IMR-90 (cell line): ENCODE results near the gene SERPINB8. TPM values are rescaled to one million over a fixed set of nuclear protein-coding genes. Genes with fewer than 3 reads are reported as not detected.

Experiments
- ATAC-seq: fragments of 200-7000 bp; cut with Tn5 transposase; 2 replicates; pipeline ENCODE4 v1.9.1; 2020; ENCODE audit warnings: low read depth, mild to moderate bottlenecking, moderate library complexity
- BruUV-seq: library from RNA; stranded (reverse); fragments of 400-500 nt; replicated peaks from 2 replicates; lab custom pipeline; 2021; lab: Mats Ljungman, UMichigan
- CTCF ChIA-PET: fragments of 300-600 bp; formaldehyde crosslinking; extraction: SDS; loops from one replicate; lab custom pipeline; 2021; ENCODE audit warnings: antibody characterized with exemption; lab: Yijun Ruan, JAX
- POLR2A ChIA-PET: fragments of 300-600 bp; sonication (Branson Sonifier 250); formaldehyde crosslinking; loops from one replicate; lab custom pipeline; 2022; ENCODE audit warnings: antibody characterized with exemption; ENCODE audit not compliant: unreplicated experiment; lab: Charles Lee
- DNase-seq: peaks from one replicate; pipeline ENCODE4 v3.0.0; 2013
- H2AFZ ChIP-seq: replicated peaks from 2 replicates; pipeline ENCODE3; 2013; ENCODE audit warnings: low read length, mild to moderate bottlenecking; ENCODE audit not compliant: poor library complexity
- H2AK5ac ChIP-seq: 2 replicates; pipeline ENCODE4 v1.6.1; 2013; ENCODE audit warnings: low read depth, low read length, inconsistent platforms
- H2AK9ac ChIP-seq: replicated peaks from 2 replicates; pipeline ENCODE3; 2013; ENCODE audit warnings: mild to moderate bottlenecking, low read depth, low read length, moderate library complexity; ENCODE audit not compliant: poor library complexity
- H2BK120ac ChIP-seq: 2 replicates; pipeline ENCODE4 v1.6.1; 2013; ENCODE audit warnings: low read depth, low read length, inconsistent platforms
- H2BK15ac ChIP-seq: 3 replicates; pipeline ENCODE4 v1.6.1; 2013; ENCODE audit warnings: low read depth, low read length, inconsistent platforms
- H2BK20ac ChIP-seq: 2 replicates; pipeline ENCODE4 v1.6.1; 2013; ENCODE audit warnings: low read depth, mild to moderate bottlenecking, inconsistent platforms, low read length, moderate library complexity
- H2BK5ac ChIP-seq: 2 replicates; pipeline ENCODE4 v1.6.1; 2013; ENCODE audit warnings: mild to moderate bottlenecking, low read depth, low read length, inconsistent platforms; ENCODE audit not compliant: poor library complexity, severe bottlenecking
- H3K14ac ChIP-seq: replicated peaks from 2 replicates; pipeline ENCODE4 v1.6.1; 2013; ENCODE audit warnings: low read depth, low read length, inconsistent platforms
- H3K18ac ChIP-seq: 2 replicates; pipeline ENCODE4 v1.6.1; 2013; ENCODE audit warnings: low read depth, low read length, control low read depth
- H3K23ac ChIP-seq: 2 replicates; pipeline ENCODE4 v1.6.1; 2013; ENCODE audit warnings: low read depth, low read length, inconsistent platforms
- H3K27ac ChIP-seq: 2 replicates; pipeline ENCODE4 v1.5.1; 2013; ENCODE audit warnings: mild to moderate bottlenecking, control low read depth, low read length; ENCODE audit not compliant: insufficient read depth
- H3K27me3 ChIP-seq: 2 replicates; pipeline ENCODE4 v1.6.1; 2013; ENCODE audit warnings: low read length; ENCODE audit not compliant: control insufficient read depth, insufficient read depth
- H3K36me3 ChIP-seq: 2 replicates; pipeline ENCODE4 v1.6.1; 2013; ENCODE audit warnings: low read length, mixed read lengths; ENCODE audit not compliant: control insufficient read depth, insufficient read depth
- H3K4ac ChIP-seq: 2 replicates; pipeline ENCODE4 v1.6.1; 2013; ENCODE audit warnings: low read depth, low read length, inconsistent platforms
- H3K4me1 ChIP-seq: 2 replicates; pipeline ENCODE4 v1.6.1; 2013; ENCODE audit warnings: low read length, mixed read lengths; ENCODE audit not compliant: control insufficient read depth, insufficient read depth
- H3K4me2 ChIP-seq: 2 replicates; pipeline ENCODE4 v1.6.1; 2013; ENCODE audit warnings: low read depth, mild to moderate bottlenecking, control low read depth, low read length, moderate library complexity
- H3K4me3 ChIP-seq: 2 replicates; pipeline ENCODE4 v1.5.1; 2013; ENCODE audit warnings: low read depth, mild to moderate bottlenecking, control low read depth, low read length, moderate library complexity; ENCODE audit not compliant: insufficient read depth
- H3K56ac ChIP-seq: 2 replicates; pipeline ENCODE4 v1.6.1; 2013; ENCODE audit warnings: low read length, inconsistent platforms; ENCODE audit not compliant: insufficient read depth; ENCODE audit errors: extremely low read depth
- H3K79me1 ChIP-seq, 2 experiments: 2 replicates each; pipeline ENCODE4 v1.6.1; 2013; ENCODE audit warnings: low read length in 2 of 2, inconsistent platforms in 1 of 2, low read depth in 1 of 2
- H3K9ac ChIP-seq: 2 replicates; pipeline ENCODE4 v1.6.1; 2013; ENCODE audit warnings: low read depth, low read length, control low read depth
- H3K9me1 ChIP-seq: 2 replicates; pipeline ENCODE4 v1.6.1; 2013; ENCODE audit warnings: low read length, inconsistent platforms; ENCODE audit not compliant: insufficient read depth
- H3K9me3 ChIP-seq: 2 replicates; pipeline ENCODE4 v1.6.1; 2013; ENCODE audit warnings: low read length; ENCODE audit not compliant: control insufficient read depth, insufficient read depth
- H4K20me1 ChIP-seq: 2 replicates; pipeline ENCODE4 v1.6.1; 2013; ENCODE audit warnings: low read length, inconsistent platforms; ENCODE audit not compliant: insufficient read depth
- H4K5ac ChIP-seq: 2 replicates; pipeline ENCODE4 v1.6.1; 2013; ENCODE audit warnings: mild to moderate bottlenecking, low read depth, low read length, control low read depth
- H4K8ac ChIP-seq, 2 experiments: 2 replicates each; pipeline ENCODE4 v1.6.1; 2013; ENCODE audit warnings: low read depth in 2 of 2, low read length in 2 of 2, control low read depth in 1 of 2, inconsistent platforms in 1 of 2
- H4K91ac ChIP-seq: 2 replicates; pipeline ENCODE4 v1.6.1; 2013; ENCODE audit warnings: low read depth, low read length, inconsistent platforms; ENCODE audit not compliant: insufficient read depth
- BHLHE40 ChIP-seq: fragments of 150-350 bp; IDR thresholded peaks from 2 replicates; pipeline ENCODE4 v1.6.1; 2016; ENCODE audit warnings: mild to moderate bottlenecking, low read depth, low read length
- NFE2L2 ChIP-seq: fragments of 150-350 bp; IDR thresholded peaks from 2 replicates; pipeline ENCODE4 v1.6.1; 2016; ENCODE audit warnings: low read depth, mild to moderate bottlenecking, low read length
- RFX5 ChIP-seq: IDR thresholded peaks from 2 replicates; pipeline ENCODE4 v1.8.0; 2012; ENCODE audit warnings: low read depth, mild to moderate bottlenecking, low read length, moderate library complexity
- WGBS, 2 experiments: methylation state at CpG; one replicate each; pipeline versions ENCODE4 v1.1.5 to v1.1.7; 2013; ENCODE audit warnings: missing lambda C conversion rate in 2 of 2; ENCODE audit not compliant: insufficient read length in 1 of 2; ENCODE audit errors: extremely low coverage in 2 of 2; 5-methylcytosine and 5-hydroxymethylcytosine counted together
- dilution Hi-C: fragments of 300-500 bp; cut with HindIII; formaldehyde crosslinking; loops from one replicate; pipeline ENCODE4 v1.14.3; 2018; ENCODE audit warnings: low sequenced_read_pairs; ENCODE audit not compliant: unreplicated experiment
- in situ Hi-C: fragments of 300-500 bp; cut with MboI; formaldehyde crosslinking; loops from 3 replicates; pipeline ENCODE4 v1.14.3; 2019; ENCODE audit warnings: low sequenced_read_pairs, inconsistent platforms, mixed read lengths
- intact Hi-C: fragments of 100-400 bp; cut with micrococcal nuclease; formaldehyde crosslinking; loops from 2 replicates; pipeline ENCODE4 v1.10.0; 2022
- polyA plus RNA-seq, 3 experiments: library from polyadenylated mRNA; depleted of rRNA; stranded (reverse); fragments of >200 nt; gene quantifications; 2 replicates each; pipeline ENCODE4 v1.2.3, GENCODE V29; 2012; ENCODE audit warnings: low replicate concordance in 1 of 3
- total RNA-seq: library from RNA; depleted of rRNA; stranded (reverse); fragments of >200 nt; gene quantifications from 2 replicates; pipeline ENCODE4 v1.2.3, GENCODE V29; 2012
- TF ChIP-seq, protein P1 (sequence below): conservative IDR thresholded peaks from 2 replicates; pipeline ENCODE4 v1.5.1; 2012; ENCODE audit warnings: mild to moderate bottlenecking, low read depth, low read length, improper control_type of control experiment
- TF ChIP-seq, protein P2 (sequence below): fragments of 150-350 bp; IDR thresholded peaks from 2 replicates; pipeline ENCODE4 v1.6.1; 2017; ENCODE audit warnings: mild to moderate bottlenecking, antibody characterized with exemption, low read length, low read depth

SERPINB8 gene
- total and polyA plus RNA-seq, 2 of the 4 experiments (the other 2 are of a cell fraction), result 14.3 to 16.7 TPM

DNA sequence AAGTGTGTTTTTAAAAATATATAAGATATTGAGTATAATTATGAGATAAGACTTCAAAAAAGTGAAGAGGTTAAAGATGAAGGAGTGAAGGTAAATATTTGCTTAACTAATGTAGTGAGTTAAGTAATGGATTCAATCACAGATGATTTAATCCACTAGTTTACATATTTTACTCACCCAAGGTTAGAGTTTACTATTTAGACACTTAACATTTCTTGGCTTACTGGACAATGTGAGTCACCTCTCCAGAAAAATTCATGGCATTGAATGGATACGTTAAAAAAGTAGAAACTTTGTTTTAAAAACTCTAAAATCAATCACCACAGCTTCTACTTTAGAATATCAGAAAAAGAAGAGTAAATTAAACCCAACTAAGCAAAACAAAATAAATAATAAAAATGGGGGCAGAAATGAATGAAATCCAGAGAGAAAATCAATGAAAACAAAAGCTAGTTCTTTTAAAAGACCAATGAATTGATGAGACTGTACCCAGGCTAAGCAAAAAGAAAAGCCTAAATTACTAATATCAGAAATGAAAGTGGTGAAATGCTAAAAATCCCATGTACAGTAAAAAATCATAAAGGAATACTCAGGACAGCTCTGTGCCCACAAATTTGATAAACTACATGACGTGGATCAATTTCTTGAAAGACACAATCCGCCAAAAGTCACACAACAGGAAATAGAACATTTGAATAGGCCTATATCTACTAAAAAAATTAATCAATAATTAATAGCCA lies 22.7 kb upstream of the SERPINB8 start:
- POLR2A ChIA-PET, result interaction anchor here (0.6 kb wide), 2 partner anchors 11 to 1191 kb away, joined by 3 read pairs; no protein-coding TSS in a partner anchor
- no peak overlapping the region for H3K23ac ChIP-seq
- H2BK15ac ChIP-seq, result no peak overlapping the region
- no peaks in the 10 kb centered on the region for H3K9me1 ChIP-seq
- H3K9me3 ChIP-seq, result no peaks in the 10 kb centered on the region
- H2AFZ ChIP-seq, result no peak overlapping the region
- no peak overlapping the region for H3K27ac ChIP-seq
- dilution Hi-C loops, result no loop called here
- H4K20me1 ChIP-seq, result no peaks in the 10 kb centered on the region
- no TSS peak for BruUV-seq
- peaks cover 4% of the 10 kb centered on the region for H3K27me3 ChIP-seq
- no peak overlapping the region for H3K14ac ChIP-seq
- no peak overlapping the region for H3K4me3 ChIP-seq
- CTCF ChIA-PET, result no interaction called here
- H2BK20ac ChIP-seq, result no peak overlapping the region
- 0 out of 2 replicates have a peak overlapping the region, but pooled peaks have one; percentile 17 for H3K56ac ChIP-seq
- no peak overlapping the region for H4K5ac ChIP-seq
- no peak overlapping the region for H2AK9ac ChIP-seq
- H2BK120ac ChIP-seq, result no peak overlapping the region
- no peak overlapping the region for H4K8ac ChIP-seq
- H3K79me1 ChIP-seq, result no peaks in the 10 kb centered on the region
- no peak overlapping the region for H4K91ac ChIP-seq
- H2AK5ac ChIP-seq, result no peak overlapping the region
- no peak overlapping the region for H3K9ac ChIP-seq
- ATAC-seq, result peak; percentile 53; the same call in 1 of the 2 replicates
- intact Hi-C loops, result no loop called here
- no peak overlapping the region for H3K4me2 ChIP-seq
- H2BK5ac ChIP-seq, result no peak overlapping the region
- H3K36me3 ChIP-seq, result no peaks in the 10 kb centered on the region
- TF ChIP-seq NFE2L2 (no peak), BHLHE40 (no peak), RFX5 (no peak)
- TF ChIP-seq, protein P1, sequence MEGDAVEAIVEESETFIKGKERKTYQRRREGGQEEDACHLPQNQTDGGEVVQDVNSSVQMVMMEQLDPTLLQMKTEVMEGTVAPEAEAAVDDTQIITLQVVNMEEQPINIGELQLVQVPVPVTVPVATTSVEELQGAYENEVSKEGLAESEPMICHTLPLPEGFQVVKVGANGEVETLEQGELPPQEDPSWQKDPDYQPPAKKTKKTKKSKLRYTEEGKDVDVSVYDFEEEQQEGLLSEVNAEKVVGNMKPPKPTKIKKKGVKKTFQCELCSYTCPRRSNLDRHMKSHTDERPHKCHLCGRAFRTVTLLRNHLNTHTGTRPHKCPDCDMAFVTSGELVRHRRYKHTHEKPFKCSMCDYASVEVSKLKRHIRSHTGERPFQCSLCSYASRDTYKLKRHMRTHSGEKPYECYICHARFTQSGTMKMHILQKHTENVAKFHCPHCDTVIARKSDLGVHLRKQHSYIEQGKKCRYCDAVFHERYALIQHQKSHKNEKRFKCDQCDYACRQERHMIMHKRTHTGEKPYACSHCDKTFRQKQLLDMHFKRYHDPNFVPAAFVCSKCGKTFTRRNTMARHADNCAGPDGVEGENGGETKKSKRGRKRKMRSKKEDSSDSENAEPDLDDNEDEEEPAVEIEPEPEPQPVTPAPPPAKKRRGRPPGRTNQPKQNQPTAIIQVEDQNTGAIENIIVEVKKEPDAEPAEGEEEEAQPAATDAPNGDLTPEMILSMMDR, result no peak
- TF ChIP-seq, protein P2, sequence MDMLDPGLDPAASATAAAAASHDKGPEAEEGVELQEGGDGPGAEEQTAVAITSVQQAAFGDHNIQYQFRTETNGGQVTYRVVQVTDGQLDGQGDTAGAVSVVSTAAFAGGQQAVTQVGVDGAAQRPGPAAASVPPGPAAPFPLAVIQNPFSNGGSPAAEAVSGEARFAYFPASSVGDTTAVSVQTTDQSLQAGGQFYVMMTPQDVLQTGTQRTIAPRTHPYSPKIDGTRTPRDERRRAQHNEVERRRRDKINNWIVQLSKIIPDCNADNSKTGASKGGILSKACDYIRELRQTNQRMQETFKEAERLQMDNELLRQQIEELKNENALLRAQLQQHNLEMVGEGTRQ, result no peak
- H3K4ac ChIP-seq, result no peak overlapping the region
- DNase-seq, result peak; percentile 44
- in situ Hi-C loops, result no loop called here
- WGBS, 2 experiments, result no CpG with 5 or more reads among the region's 3 CpGs
- H3K18ac ChIP-seq, result no peak overlapping the region
- no peaks in the 10 kb centered on the region for H3K4me1 ChIP-seq
